Liver (tissue), 2 donors: Measurements from ENCODE around the gene KCNN3.

ENCODE experiments used
- MAX ChIP-seq: IDR thresholded peaks from 2 replicates; pipeline ENCODE4 v1.6.1; 2016; ENCODE audit warnings: antibody characterized with exemption
- TF ChIP-seq, protein P1 (sequence below): fragments of 150-350 bp; IDR thresholded peaks from 2 replicates; pipeline ENCODE4 v1.5.1; 2017; ENCODE audit warnings: improper control_type of control experiment, low read depth, low read length; ENCODE audit not compliant: missing input control
- TF ChIP-seq, protein P2 (sequence below): IDR thresholded peaks from 2 replicates; pipeline ENCODE4 v1.6.1; 2016; ENCODE audit warnings: antibody characterized with exemption, mild to moderate bottlenecking
- donor health status: healthy.

- TF ChIP-seq, protein P1, sequence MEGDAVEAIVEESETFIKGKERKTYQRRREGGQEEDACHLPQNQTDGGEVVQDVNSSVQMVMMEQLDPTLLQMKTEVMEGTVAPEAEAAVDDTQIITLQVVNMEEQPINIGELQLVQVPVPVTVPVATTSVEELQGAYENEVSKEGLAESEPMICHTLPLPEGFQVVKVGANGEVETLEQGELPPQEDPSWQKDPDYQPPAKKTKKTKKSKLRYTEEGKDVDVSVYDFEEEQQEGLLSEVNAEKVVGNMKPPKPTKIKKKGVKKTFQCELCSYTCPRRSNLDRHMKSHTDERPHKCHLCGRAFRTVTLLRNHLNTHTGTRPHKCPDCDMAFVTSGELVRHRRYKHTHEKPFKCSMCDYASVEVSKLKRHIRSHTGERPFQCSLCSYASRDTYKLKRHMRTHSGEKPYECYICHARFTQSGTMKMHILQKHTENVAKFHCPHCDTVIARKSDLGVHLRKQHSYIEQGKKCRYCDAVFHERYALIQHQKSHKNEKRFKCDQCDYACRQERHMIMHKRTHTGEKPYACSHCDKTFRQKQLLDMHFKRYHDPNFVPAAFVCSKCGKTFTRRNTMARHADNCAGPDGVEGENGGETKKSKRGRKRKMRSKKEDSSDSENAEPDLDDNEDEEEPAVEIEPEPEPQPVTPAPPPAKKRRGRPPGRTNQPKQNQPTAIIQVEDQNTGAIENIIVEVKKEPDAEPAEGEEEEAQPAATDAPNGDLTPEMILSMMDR = no peak
- TF ChIP-seq, protein P2, sequence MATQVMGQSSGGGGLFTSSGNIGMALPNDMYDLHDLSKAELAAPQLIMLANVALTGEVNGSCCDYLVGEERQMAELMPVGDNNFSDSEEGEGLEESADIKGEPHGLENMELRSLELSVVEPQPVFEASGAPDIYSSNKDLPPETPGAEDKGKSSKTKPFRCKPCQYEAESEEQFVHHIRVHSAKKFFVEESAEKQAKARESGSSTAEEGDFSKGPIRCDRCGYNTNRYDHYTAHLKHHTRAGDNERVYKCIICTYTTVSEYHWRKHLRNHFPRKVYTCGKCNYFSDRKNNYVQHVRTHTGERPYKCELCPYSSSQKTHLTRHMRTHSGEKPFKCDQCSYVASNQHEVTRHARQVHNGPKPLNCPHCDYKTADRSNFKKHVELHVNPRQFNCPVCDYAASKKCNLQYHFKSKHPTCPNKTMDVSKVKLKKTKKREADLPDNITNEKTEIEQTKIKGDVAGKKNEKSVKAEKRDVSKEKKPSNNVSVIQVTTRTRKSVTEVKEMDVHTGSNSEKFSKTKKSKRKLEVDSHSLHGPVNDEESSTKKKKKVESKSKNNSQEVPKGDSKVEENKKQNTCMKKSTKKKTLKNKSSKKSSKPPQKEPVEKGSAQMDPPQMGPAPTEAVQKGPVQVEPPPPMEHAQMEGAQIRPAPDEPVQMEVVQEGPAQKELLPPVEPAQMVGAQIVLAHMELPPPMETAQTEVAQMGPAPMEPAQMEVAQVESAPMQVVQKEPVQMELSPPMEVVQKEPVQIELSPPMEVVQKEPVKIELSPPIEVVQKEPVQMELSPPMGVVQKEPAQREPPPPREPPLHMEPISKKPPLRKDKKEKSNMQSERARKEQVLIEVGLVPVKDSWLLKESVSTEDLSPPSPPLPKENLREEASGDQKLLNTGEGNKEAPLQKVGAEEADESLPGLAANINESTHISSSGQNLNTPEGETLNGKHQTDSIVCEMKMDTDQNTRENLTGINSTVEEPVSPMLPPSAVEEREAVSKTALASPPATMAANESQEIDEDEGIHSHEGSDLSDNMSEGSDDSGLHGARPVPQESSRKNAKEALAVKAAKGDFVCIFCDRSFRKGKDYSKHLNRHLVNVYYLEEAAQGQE = no peak
- TF ChIP-seq MAX = no peak
Observed at GRCh38 chr1:154746622-154747299, 123.3 kb downstream of the KCNN3 start.
